Pulmonary artery endothelial cell (primary cell): ENCODE data around the gene POLE2. TPM values are rescaled to one million over a fixed set of nuclear protein-coding genes. Genes with fewer than 3 reads are reported as not detected.
"Not testable (repeated sequence)": the region's sequence is repeated elsewhere in the genome, so short reads cannot be mapped to it uniquely, and the experiment has no call there.

Experiments
- DNase-seq: peaks from one replicate; pipeline ENCODE4 v3.0.0-alpha.2; 2011; ENCODE audit warnings: low read depth, low spot score
- total RNA-seq: library from RNA; depleted of rRNA; stranded (reverse); fragments of >200 nt; gene quantifications from 2 replicates; pipeline ENCODE4 v1.2.3, GENCODE V29; 2014

POLE2 gene
- total RNA-seq, 1 donor from 2014 or later = 14.8 TPM

DNA sequence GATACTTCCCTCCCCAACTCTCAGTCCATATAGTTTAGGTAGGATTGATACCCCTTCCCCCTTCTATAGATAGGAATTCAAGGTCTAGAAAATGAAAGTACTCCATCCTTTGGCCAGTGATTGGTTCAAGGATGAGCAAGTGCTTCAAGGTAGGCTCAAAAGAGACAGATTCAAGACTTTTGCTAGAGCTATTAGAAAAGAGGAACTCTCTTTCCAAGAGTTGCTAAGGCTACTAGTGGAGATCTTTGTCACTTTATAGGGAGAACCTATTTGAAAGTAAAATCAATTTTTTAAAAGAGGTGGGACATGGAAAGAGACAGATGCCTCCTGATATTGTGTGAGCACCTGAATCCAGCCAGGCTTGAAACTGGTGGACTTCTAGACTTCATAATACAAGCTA, 17.5 kb downstream of the POLE2 start:
- no peak for DNase-seq

DNA sequence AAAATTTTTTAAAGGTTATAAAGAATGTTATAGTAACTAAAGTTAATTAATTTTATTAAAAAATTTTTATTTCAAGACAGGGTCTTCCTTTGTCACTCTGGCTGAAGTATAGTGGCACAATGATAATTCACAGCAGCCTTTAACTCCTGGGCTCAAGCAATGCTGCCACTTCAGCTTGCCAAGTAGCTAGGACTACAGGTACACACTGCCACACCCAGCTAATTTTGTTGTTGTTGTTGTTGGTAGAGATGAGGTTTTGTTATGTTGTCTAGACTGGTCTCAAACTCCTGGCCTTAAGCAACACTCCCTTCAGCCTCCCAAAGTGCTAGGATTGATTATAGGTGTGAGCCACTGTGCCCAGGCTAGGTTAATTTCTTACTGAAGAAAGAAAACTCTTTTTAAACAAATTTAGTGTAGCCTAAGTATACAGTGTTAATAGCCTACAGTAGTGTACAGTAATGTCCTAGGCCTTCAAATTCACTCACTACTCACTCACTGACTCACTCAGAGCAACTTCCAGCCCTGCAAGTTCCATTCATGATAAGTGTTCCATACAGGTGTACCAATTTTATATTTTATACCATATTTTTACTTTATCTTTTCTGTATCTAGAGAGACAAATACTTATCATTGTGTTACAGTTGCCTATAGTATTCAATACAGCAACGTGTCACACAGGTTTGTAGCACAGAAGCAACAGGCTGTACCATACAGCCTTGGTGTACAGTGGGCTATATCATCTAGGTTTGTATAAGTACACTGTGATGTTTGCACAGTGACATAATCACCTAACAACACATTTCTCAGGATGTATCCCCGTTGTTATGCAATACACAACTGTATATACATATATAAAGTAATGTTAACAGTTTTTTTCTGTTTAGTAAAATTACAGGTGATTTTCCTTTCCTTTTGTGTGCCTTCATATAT, 28.2 kb downstream of the POLE2 start:
- DNase-seq = no peak

DNA sequence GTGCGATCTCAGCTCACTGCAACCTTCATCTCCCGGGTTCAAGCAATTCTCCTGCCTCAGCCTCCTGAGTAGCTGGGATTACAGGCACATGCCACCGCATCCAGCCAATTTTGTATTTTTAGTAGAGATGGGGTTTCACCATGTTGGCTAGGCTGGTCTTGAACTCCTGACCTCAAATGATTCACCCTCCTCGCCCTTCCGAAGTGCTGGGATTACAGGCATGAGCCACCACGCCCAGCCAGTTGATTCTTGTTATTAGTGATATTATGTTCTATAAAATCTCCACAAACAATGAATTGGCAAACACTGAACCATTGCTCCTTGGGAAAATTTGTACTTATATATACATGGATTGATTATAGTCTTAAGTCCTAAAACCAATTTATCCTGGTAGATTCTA, 30.5 kb downstream of the POLE2 start:
- not testable (repeated sequence) for DNase-seq

DNA sequence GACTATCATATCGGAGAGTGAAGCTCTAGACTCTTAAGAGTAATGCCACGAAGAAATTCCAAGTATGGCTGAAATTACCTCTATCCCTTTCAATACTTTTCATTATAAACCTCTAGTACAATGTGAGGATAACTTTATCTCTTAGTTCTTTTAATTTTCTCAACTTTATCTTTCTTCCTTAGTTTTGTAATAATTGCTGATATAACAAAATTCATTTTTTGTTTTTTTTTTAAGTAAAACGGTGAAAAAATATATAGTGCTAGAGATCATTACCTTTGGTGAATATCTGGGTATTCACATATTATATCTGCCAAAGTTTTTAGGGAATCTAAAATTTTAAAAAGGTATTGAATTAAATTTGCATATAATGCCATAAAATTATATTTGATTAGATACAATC, 33.5 kb downstream of the POLE2 start:
- no peak for DNase-seq

DNA sequence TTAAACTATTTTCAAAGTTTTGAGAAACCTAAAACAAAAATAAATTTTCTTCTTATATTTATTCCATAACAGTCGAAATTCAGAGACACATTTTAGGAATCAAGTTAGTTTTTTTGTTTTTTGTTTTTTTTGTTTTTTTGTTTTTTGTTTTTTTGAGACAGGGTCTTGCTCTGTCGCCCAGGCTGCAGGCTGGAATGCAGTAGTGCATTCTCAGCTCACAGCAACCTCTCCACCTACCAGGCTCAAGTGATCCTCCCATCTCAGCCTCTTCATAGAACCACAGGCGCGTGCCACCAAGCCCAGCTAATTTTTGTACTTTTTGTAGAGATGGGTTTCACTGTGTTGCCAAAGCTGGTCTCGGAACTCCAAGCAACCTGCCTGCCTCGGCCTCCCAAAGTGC, 34.5 kb downstream of the POLE2 start:
- no peak for DNase-seq

DNA sequence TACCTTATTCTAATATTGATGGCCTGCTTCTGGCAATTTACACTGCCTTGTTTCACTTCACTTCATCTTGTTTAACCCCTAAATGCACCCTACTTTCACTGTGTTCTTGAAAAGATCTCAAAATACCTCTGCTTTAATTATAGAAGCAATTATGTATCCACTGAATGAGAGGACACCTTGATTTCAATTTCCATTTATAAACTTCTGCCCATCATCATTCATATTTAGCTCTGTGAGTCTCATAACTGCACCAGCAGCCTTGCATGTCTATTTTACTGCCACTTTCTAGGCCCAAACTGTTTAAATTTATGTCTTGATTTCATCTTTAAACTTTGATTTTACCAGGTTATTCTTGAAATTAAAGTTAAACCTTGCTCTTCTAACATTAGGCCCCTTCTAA, 45.9 kb downstream of the POLE2 start:
- no peak for DNase-seq

DNA sequence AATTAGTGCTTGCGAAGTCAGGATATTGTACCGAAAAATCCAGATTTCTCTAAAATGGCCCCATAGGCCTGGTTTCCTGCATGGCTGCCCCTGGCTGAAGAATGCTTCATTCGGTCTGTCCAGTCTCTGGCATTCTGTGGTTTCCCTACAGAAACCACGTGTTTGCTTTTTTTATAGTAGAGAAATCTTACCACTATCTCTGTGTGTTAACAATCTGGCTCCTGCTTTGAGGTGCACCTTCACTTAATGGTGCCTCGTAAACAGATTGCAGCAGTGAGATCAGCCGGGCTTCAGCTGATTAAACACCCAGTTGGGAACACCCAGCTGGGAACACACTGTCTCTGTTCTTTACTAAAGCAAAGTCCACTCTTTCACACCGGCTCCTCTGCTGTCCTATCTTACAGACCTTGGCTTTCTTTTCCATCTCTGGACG, 46.3 kb downstream of the POLE2 start:
- DNase-seq = no peak

DNA sequence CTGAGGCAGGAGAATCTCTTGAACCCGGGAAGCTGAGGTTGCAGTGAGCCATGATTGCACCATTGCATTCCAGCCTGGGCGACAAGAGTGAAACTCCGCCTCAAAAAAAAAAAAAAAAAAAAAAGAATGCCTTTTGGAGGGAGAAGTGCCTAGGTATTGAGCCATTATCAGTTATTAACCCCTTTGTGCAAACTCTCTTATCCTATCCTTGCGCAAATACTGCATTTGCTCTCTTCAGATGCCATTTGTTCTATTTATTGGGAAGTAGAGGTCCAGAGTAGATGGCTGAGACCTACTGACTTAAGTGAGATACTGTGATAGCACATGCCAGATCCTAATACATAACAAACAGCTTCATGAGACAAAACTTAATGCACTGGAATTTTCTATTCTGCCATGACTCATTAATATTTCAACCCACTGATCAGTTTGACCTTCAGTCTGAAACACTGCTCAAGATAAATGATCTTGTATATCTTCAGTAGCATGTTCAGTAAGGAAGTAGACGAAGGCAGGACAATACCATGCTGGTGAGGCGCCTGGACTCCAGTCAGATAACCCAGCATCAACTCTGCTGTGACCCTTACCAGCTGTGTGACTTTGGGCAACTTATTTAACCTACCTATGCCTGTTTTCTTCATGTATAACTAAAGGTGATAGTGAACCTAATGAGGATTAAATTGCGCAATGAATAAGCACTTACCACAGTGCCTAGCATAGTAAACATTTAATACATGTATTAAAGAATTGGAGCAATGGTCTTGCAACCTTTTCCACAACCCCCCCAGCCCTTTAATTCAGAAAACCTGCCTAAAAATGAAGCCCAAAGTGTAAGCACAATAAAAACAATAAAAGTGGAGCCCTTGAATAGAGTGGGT, 47.2 kb downstream of the POLE2 start:
- no peak for DNase-seq

DNA sequence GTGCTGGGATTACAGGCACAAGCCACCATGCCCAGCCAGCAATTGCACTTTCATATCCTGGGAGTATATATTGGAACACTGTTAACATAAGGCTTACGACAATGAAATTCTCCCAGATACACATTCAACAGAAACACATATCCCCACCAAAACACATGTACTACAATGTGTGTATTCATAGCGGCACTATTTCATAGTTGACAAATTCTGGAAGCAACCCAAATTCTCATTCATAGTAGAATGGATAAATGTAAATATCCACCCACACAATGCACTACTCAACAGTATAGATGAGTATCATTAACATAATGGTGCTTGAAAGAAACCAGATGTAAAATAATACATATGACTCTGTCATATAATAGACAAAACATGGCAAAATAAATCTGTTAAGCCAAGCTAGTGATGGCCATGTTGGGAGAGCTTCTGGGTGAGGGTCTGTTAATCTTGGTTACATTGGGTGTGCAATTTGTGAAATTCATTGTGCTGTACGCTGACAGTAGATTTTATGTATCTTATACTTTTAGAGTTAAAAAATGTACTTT, 50.4 kb downstream of the POLE2 start:
- no peak for DNase-seq

DNA sequence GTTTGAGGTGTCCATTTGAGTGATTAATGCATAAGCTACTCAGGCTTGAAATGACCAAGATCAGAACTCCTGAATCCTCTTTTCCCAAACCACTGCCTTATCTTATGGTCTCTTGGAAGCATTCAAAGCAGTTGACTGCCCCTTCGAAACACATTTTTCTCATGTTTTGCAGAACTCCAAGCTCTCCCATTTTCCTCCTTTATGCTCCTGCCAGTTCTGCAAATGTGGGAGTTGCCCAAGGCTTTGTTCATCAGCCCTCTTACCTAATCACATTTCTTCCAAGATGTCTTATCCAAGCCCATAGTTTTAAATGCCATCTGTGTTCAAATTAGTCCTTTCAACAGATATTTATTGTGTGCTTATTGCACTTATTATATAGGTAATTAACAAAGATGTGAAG, 51.1 kb downstream of the POLE2 start:
- no peak for DNase-seq

DNA sequence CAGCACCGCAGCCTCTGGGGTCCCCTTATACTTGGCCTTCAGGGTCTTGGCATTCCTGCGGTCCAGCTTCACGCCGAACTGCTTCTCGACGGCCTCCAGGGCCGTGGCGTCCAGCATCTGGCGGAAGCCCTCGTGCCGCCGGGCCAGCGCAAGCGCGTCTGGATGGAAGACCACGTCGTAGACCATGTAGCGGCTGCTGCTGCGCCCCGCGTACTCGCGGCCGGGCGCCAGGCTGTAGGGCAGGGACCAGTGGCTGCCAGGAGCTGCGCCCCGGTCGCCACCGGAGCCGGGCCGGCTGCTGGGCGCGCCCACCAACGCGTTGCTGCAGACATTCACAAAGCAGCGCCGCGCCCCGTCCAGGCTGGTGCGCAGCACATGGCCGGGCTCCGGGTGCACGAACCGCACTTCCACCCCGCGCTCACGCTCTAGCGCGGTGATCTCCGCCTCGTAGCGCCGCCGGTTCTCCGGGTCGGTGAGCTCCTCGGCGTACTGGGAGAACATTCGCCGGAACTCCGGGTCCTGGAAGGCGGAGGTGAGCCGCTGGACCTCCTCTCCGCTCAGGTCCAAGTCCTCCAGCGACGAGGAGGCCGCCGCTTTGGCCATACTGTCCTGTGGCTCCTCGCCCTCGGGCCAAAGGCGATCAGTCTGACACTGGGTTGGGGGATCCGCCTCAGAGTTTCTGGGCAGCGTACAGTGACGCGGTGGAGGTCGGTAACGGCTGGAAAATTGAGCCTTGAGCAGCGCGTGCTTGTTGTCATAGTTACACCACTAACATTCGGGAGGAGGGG, 53.3 kb downstream of the POLE2 start, which contains the start of gene DNAAF2:
DNAAF2 (minus strand) TSS at position 698 of the 788 bp plus-strand sequence; CDS start at position 603, 95 bp downstream.
- peak; percentile 17 for DNase-seq

DNA sequence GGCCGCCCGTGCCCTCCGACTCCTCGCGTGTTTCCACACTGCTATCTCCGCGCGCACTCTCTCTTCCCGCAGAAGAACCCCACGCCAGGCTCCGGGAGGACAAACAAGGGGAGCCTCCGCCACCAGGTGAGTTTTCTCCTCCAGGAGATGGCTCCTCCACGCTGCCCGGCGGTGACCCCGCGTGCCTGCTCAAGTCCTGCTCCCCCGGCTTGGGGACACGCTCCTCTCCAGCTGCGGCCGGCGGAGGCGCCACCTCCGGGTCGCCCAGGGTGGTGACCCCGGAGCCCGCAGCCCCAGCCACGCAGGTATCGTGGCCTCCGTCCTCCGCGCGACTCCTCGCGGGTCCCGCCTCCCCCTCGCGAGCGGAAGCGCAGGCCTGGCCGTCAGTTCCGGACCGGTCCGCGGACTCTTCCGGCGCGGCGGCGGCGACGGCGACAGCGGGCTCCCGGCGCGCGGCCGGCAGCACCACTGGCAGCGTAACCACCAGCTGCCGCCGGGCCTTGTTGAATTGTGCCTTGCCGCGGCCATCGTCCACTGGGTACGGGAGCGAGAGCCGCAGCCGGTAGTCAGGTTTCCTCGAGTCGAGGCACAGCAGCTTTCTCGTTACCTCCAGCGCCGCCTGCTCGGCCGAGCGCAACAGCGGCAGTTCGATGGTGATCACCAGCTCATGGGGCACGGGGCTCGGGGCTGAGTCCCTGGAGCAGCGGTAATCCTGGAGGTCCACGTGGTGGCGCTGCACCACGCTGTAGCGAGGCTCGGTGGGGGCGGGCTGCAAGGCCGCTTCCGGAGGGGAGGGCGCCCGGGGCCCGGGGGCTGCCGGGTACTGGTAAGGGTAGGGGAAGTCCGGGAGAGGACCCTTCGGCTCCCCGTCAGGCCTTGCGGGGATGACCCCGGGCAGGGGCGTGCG, 54.1 kb downstream of the POLE2 start:
- DNase-seq = peak; percentile 89

DNA sequence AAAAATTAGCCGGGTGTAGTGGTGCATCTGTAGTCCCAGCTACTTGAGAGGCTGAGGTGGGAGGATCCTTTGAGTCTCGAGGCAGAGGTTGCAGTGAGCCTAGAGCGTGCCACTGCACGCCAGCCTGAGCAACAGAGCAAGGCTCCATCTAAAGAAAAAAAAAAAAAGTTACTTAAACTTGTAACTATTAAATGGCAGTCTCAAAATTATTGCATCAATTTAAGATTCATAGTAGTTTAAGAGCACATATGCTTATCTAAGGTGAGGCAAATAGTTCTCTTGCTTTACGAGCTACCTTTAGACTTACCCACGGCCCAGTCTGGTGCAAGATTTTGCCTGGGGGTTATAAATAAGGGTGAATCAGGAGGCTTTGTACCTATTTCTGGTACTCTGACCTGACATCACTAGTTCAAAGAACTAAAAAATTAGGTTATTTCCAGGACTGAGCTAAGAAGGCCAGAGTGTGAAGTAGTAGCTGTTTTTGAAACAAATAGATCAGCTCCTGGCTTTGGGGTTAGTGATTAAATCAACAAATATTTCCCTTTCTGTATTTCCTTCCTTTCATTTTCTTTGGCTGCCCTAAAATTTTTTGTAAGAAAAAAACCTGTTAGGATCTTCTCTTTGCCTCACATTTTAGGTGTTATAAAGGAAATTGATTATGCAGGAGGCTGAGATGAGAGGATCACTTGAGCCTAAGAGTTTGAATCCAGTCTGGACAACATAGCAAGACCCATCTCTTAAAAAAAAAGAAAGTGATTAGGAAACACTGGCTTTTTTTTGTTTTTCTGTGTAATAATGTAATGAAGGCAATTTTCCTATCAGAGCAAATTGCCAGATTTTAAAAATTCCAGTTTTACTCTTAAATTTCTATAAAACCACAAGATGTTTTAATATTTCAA, 63.8 kb downstream of the POLE2 start:
- peak; percentile 5 for DNase-seq

DNA sequence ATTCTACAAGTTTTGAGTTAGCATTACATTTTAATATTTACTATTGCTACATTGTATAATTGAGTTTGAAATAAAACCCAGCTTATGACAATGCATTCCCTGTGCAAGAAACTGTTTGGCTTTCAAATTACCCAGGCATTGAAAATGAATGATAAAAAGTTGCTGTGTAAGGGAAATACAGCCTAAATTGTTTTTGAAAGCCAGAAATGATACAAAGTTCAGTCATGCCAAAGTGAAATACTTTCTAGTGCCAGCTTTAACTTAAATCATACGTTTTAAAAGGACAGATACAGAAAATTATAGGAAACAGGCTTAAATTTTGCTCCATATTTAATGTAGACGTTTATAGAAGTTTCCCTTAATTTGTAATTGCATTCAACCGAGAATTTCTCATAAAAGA, 64.6 kb downstream of the POLE2 start:
- DNase-seq = no peak

DNA sequence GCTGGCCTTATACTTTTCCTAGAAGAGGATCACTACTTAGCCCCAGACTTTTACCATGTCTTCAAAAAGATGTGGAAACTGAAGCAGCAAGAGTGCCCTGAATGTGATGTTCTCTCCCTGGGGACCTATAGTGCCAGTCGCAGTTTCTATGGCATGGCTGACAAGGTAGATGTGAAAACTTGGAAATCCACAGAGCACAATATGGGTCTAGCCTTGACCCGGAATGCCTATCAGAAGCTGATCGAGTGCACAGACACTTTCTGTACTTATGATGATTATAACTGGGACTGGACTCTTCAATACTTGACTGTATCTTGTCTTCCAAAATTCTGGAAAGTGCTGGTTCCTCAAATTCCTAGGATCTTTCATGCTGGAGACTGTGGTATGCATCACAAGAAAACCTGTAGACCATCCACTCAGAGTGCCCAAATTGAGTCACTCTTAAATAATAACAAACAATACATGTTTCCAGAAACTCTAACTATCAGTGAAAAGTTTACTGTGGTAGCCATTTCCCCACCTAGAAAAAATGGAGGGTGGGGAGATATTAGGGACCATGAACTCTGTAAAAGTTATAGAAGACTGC, 65.9 kb downstream of the POLE2 start:
- DNase-seq = no peak

DNA sequence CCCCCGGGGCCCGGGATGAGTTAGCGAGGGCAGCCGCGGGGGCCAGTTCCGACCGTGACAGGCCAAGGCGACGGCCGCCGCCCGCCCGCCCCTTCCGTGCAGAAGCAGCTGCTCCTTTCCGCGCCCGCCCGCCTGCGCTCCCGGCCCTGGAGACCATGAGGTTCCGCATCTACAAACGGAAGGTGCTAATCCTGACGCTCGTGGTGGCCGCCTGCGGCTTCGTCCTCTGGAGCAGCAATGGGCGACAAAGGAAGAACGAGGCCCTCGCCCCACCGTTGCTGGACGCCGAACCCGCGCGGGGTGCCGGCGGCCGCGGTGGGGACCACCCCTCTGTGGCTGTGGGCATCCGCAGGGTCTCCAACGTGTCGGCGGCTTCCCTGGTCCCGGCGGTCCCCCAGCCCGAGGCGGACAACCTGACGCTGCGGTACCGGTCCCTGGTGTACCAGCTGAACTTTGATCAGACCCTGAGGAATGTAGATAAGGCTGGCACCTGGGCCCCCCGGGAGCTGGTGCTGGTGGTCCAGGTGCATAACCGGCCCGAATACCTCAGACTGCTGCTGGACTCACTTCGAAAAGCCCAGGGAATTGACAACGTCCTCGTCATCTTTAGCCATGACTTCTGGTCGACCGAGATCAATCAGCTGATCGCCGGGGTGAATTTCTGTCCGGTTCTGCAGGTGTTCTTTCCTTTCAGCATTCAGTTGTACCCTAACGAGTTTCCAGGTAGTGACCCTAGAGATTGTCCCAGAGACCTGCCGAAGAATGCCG, 66.7 kb downstream of the POLE2 start:
- DNase-seq = peak; percentile 26

DNA sequence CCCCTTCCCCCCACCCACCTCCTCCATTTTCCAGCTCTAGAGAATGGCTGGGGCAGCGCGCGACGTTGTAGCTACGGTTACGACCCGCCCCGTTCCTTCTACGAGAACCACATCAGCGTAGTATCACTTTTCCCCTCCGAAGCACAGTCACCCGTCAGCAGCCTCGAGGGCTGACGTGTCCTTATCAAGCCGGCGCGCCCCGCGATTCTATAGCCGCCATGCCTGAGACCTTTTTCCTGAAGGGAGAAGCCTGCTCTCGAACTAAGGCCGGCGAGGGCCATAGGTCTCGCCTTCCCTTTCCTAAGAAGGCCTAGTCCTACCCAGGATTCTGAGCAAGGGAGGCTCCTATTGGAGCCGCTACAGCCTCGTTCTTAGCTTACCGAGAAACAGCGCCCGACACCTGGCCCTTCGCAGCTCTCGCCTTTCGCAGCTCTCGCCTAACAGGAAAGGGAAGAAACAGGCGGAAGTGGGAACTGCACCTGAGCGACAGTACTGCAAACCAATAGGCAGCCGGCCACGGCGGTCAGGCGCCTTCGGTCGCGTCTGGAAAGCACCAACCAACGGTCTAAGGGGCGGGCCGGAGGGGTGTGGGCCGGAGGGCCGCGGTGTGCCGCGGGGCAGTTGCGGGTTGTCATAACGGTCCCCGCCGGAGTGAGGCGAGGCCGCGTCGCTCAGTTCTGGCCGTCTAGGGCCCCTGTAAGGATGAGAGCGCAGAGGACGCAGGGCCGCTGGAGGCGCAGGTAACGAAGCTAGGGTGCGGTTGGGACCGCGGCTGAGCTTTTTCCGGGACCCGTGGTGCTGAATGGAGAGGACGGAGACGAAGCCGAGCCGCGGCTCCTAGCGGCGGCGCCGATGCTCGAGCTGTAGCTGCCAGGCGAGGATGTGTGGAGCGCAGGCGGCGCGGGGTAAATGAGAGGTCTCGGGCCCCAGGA, 67.6 kb downstream of the POLE2 start, which contains the start of the genes MGAT2 and RPL36AL:
MGAT2 (plus strand) TSS at position 618 of the 932 bp plus-strand sequence. CDS start 470 bp downstream, outside the sequence.
RPL36AL (minus strand) TSS at position 445 of the 932 bp plus-strand sequence. CDS start 1,522 bp downstream, outside the sequence.
- peak; percentile 95 for DNase-seq
